MM.1S (cell line): Measurements from ENCODE around the gene SECISBP2.

Source experiments
- EZH2 ChIP-seq: fragments of 300-600 bp; sonication (generic); optimal IDR thresholded peaks from 2 replicates; pipeline ENCODE3; 2017; ENCODE audit warnings: low read depth, mild to moderate bottlenecking, antibody characterized with exemption, low read length, mixed read lengths
- EZH2phosphoT487 ChIP-seq: fragments of 300-600 bp; sonication (generic); IDR thresholded peaks from 2 replicates; pipeline ENCODE4 v1.6.1; 2018; ENCODE audit warnings: antibody characterized with exemption, low read length
- TF ChIP-seq, protein P1 (sequence below): fragments of 300-600 bp; sonication (generic); IDR thresholded peaks from 2 replicates; pipeline ENCODE4 v1.5.1; 2016; ENCODE audit warnings: antibody characterized with exemption, low read length, mixed read lengths

DNA sequence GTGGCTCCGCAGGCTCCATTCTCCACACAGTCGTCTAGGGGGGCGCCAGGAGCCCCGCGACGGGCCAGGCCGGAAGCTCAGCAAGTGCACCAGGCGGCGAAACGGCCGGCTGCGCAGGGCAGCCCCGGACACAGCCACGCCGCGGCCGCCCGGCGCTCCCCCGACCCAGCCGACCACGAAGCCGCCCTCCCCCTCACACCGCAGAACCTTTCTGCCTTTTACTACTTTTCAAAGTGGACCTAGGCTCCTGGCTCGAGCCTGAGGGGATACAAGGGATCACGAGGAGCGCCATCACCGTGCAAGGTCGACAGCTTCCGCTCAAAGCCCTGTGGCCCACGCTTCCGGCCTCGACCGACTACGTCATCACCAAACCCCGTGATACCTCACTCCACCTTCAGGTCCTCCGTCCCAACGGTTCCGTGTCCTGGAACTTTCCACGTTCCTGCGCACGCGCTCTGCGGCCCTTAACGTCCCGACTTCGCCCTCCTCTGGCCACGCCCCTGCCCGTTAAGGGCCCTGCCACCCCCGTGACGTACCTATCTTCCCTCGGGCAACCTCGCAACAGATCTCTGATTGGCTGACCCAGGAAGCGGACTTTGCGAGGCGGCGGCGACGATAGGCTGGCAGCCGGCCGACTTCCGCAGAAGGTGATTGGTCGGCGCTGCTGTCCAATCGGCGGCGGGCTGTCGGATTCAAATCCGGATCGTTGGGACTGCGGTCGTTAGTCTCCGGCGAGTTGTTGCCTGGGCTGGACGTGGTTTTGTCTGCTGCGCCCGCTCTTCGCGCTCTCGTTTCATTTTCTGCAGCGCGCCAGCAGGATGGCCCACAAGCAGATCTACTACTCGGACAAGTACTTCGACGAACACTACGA, 7.6 kb upstream of the SECISBP2 start, which contains the start of gene CKS2:
- TF ChIP-seq EZH2 (no peak), EZH2phosphoT487 (no peak)
- TF ChIP-seq, protein P1, sequence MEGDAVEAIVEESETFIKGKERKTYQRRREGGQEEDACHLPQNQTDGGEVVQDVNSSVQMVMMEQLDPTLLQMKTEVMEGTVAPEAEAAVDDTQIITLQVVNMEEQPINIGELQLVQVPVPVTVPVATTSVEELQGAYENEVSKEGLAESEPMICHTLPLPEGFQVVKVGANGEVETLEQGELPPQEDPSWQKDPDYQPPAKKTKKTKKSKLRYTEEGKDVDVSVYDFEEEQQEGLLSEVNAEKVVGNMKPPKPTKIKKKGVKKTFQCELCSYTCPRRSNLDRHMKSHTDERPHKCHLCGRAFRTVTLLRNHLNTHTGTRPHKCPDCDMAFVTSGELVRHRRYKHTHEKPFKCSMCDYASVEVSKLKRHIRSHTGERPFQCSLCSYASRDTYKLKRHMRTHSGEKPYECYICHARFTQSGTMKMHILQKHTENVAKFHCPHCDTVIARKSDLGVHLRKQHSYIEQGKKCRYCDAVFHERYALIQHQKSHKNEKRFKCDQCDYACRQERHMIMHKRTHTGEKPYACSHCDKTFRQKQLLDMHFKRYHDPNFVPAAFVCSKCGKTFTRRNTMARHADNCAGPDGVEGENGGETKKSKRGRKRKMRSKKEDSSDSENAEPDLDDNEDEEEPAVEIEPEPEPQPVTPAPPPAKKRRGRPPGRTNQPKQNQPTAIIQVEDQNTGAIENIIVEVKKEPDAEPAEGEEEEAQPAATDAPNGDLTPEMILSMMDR, result no peak
